Ishikawa (cell line): ENCODE measurements around the gene TNIK.

Source experiments
- EGR1 ChIP-seq: IDR thresholded peaks from 2 replicates; pipeline ENCODE4 v1.6.1; 2012
- EP300 ChIP-seq: IDR thresholded peaks from 2 replicates; pipeline ENCODE4 v1.6.1; 2012; ENCODE audit warnings: borderline replicate concordance
- FOXM1 ChIP-seq: IDR thresholded peaks from 2 replicates; pipeline ENCODE4 v1.6.1; 2012; ENCODE audit warnings: low read depth, borderline replicate concordance
- MAX ChIP-seq: IDR thresholded peaks from 2 replicates; pipeline ENCODE4 v1.6.1; 2012
- RAD21 ChIP-seq: IDR thresholded peaks from 2 replicates; pipeline ENCODE4 v1.6.1; 2012; ENCODE audit warnings: low read depth
- TAF1 ChIP-seq: IDR thresholded peaks from 2 replicates; pipeline ENCODE4 v1.6.1; 2012; ENCODE audit warnings: low read depth, mild to moderate bottlenecking
- TCF12 ChIP-seq: IDR thresholded peaks from 2 replicates; pipeline ENCODE4 v1.6.1; 2012; ENCODE audit warnings: low read depth
- TEAD4 ChIP-seq: IDR thresholded peaks from 2 replicates; pipeline ENCODE4 v1.6.1; 2012
- TF ChIP-seq, protein P1 (sequence below): IDR thresholded peaks from 2 replicates; pipeline ENCODE4 v1.6.1; 2012; ENCODE audit warnings: low read depth, mild to moderate bottlenecking

- TF ChIP-seq TAF1 (no peak), RAD21 (no peak), FOXM1 (no peak), TCF12 (no peak), MAX (no peak), TEAD4 (no peak), EP300 (no peak), EGR1 (no peak)
- TF ChIP-seq, protein P1, sequence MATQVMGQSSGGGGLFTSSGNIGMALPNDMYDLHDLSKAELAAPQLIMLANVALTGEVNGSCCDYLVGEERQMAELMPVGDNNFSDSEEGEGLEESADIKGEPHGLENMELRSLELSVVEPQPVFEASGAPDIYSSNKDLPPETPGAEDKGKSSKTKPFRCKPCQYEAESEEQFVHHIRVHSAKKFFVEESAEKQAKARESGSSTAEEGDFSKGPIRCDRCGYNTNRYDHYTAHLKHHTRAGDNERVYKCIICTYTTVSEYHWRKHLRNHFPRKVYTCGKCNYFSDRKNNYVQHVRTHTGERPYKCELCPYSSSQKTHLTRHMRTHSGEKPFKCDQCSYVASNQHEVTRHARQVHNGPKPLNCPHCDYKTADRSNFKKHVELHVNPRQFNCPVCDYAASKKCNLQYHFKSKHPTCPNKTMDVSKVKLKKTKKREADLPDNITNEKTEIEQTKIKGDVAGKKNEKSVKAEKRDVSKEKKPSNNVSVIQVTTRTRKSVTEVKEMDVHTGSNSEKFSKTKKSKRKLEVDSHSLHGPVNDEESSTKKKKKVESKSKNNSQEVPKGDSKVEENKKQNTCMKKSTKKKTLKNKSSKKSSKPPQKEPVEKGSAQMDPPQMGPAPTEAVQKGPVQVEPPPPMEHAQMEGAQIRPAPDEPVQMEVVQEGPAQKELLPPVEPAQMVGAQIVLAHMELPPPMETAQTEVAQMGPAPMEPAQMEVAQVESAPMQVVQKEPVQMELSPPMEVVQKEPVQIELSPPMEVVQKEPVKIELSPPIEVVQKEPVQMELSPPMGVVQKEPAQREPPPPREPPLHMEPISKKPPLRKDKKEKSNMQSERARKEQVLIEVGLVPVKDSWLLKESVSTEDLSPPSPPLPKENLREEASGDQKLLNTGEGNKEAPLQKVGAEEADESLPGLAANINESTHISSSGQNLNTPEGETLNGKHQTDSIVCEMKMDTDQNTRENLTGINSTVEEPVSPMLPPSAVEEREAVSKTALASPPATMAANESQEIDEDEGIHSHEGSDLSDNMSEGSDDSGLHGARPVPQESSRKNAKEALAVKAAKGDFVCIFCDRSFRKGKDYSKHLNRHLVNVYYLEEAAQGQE = no peak
Measured at GRCh38 chr3:171266740-171267073, 193.5 kb downstream of the TNIK start.
